ENCODE data around the gene SDHAF1.
"Not testable (repeated sequence)": the region's sequence is repeated elsewhere in the genome, so short reads cannot be mapped to it uniquely, and the experiment has no call there.

The SDHAF1 gene, protein sequence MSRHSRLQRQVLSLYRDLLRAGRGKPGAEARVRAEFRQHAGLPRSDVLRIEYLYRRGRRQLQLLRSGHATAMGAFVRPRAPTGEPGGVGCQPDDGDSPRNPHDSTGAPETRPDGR

DNA sequence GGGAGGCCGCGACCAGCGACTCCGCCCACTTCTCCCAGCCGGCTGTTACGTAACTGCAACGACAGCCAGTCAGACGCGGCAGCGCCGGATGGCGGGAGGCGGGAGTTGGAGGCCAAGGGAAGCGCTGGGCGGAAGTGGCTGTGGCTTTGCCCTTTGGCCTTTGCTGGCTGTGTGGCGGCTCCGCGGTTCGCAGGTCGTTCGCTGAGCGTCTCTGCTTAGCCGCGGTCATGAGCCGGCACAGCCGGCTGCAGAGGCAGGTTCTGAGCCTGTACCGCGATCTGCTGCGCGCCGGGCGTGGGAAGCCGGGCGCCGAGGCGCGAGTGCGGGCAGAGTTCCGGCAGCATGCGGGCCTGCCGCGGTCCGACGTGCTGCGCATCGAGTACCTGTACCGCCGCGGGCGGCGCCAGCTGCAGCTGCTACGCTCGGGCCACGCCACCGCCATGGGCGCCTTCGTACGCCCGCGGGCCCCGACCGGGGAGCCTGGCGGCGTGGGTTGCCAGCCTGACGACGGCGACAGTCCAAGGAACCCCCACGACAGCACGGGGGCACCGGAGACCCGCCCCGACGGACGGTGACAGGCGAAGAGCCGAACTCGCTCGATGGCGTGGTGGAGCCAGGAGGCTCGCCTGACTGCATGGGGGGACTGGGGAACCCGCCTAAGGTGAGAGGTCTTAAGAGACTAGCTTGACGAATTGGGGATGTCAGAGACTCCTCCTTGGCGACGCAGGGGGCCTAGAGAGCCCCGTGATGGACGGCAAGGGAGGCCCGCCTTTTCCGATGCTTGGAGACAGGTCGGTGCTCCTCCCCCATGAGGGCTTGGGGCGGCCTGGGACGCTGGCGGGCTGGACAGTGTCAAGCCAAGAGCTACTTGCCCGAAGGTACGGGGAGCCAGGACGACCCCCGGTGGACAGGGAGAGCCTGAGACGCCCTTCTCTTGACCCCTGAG is at the start of gene SDHAF1:
Gene SDHAF1, plus strand, starts transcription at position 141 of the 946 bp plus-strand sequence. Its CDS starts 87 bp downstream, at position 228.
- DNase-seq (ENCODE audit: low read depth in 2 of 2) = peak; percentile 70 to 86

DNA sequence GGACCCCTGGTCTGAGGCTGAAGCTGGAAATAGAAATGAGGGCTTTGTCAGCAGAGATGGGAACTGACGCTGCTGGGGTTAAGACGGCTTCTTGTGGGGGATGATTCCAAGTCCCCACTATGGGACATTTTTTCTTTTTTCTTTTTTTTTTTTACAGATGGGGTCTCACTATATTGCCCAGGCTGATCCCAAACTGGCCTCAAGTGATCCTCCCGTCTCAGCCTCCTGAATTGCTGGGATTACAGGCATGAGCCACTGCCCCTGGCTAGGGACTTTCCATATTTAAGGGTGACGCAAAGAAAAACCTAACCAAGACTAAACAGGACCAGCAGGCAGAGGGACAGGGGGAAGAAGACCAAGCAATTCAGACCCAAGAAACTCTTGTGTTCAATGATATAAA is 48.8 kb upstream of the SDHAF1 start:
- no peak for DNase-seq (ENCODE audit: low read depth in 2 of 2)

DNA sequence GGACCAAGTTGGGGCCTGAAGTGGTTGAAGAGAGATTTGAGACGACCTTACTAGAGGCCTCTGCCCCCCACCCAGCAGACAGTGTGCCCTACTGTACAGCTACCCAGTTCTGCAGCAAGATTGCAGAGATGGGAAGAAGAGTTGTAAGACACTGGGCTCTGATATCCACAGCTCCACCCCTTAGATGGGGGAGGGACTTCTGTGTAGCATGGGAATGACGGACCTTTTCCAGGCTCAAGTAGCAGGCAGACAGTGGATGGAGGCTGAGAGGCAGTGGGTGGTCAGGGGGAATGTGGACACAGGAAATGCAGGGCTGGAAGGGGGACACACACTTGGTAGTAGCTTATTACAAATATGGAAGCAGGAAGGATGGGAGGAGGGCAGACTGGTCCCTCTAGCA is 45.9 kb upstream of the SDHAF1 start:
- no peak for DNase-seq (ENCODE audit: low read depth in 2 of 2)

DNA sequence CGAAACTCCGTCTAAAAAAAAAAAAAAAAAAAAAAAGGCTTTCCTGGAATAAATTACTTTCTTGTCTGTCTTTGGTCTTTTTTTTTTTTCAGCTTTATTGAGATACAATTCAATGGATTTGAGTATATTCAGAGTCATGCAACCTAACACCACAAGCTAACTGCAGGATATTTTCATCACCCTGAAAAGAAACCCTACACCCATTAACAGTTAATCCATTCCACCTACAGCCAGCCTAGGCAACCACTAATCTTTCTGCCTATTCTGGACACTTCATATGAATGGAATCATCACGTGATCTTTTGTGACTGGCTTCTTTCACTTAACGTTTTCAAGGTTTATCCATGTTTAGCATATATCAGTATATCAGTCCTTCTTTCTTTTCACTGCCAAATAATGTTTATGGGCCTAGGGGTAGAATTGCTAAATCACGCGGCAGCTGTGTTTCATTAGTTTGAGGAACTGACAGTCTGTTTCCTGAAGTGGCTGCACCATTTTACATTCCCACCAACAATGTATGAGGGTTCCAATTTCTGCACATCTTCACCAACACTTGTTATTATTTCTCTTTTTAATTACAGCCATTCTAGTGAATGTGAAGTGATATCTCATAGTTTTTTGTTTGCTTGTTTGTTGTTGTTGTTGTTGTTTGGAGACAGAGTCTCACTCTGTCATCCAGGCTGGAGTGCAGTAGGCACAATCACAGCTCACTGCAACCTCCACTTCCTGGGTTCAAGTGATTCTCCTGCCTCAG is 38.9 kb upstream of the SDHAF1 start:
- no peak for DNase-seq (ENCODE audit: low read depth in 2 of 2)

DNA sequence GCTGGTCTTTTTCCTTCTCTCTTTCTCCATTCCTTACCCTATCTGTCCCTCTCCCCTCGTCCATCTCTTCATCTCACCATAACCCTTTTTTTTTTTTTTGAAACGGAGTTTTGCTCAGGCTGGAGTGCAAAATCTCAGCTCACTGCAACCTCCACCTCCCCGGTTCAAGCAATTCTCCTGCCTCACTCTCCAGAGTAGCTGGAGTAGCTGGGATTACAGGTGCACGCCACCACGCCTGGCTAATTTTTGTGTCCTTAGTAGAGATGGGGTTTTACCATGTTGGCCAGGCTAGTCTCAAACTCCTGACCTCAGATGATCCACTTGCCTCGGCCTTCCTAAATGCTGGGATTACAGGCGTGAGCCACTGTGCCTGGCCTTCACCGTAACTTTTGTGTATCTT is 37.6 kb upstream of the SDHAF1 start:
- not testable (repeated sequence) for DNase-seq (ENCODE audit: low read depth in 2 of 2)

DNA sequence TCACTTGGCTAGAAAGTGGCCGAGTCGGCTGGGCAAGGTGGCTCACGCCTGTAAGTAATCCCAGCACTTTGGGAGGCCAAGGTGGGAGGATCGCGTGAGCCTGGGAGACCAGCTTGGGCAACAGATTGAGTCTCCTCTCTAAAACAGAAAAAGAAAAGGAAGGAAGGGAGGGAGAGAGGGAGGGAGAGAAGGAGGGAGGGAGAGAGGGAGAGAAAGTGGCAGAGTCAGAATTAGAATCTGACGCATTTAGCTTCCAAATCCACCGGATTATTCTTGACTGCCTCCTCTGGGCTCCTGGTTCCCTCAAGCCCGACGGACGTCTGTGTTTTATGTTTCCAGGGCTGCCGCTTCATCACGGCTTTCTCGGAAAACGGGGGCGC is 36.3 kb upstream of the SDHAF1 start:
- DNase-seq (ENCODE audit: low read depth in 2 of 2) = no peak

DNA sequence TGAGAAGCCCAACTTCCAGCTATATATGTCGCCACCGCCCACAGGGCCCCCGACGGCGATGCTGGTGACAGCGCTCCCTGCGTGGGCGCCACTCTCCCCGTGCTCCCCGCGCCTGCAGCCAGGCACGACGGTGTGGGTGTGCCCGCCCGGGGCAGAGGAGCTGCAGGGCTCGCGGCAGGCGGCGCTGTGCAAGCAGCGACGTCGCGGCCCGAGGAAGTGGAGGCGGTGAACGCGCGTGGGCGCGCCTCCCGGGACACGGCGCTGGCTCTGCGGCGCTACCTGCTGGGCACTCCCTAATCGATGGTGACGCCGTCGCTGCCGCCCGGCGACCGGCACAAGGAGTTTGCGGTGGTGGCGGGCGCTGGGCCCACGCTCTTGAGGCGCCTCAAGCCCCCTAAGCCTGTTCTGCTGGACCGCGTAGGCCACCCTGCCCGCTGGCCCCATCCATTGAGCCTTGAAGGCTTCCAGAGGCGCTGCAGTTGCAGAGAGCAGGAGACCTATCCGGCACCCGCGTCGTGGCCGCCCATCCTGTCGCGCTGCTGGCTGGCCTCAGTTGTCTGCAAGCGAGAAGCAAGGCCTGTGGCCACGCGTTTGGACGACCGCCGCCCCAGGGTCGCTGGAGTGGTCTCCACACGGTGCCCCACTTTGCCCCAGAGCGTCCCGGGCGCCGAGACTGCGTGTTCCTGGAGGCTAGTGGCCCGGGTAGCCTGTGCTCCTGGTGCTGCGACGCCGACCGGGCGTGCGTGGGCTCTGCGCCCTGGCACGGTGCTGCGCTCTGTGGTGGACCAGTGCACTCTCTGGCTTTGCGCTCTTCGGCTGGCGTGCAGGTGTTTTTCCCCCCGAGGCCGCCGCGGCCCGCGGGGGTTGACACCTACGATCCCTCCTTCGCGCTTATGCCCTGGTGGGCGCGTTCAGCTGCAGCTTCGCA is 35.7 kb upstream of the SDHAF1 start:
- DNase-seq (ENCODE audit: low read depth in 2 of 2) = peak; percentile 54 to 69

DNA sequence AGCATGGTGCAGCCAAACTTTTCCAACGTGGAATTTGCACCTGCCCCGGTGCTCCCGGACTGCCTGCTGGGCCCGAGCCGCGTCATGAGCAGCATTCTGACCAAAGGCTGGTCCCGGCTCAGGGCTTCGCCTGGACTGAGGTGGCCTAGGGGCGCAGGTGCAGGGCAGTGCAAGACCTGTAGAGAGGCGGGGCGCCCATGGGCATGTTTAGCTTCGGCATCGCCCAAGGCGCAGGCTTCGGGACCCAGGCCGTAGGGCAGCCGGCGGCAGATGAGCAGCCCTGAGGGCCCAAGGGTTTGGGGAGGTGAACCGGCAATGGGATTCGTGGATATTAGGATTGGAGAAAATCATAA is 35.0 kb upstream of the SDHAF1 start:
- DNase-seq (ENCODE audit: low read depth in 2 of 2) = no peak

DNA sequence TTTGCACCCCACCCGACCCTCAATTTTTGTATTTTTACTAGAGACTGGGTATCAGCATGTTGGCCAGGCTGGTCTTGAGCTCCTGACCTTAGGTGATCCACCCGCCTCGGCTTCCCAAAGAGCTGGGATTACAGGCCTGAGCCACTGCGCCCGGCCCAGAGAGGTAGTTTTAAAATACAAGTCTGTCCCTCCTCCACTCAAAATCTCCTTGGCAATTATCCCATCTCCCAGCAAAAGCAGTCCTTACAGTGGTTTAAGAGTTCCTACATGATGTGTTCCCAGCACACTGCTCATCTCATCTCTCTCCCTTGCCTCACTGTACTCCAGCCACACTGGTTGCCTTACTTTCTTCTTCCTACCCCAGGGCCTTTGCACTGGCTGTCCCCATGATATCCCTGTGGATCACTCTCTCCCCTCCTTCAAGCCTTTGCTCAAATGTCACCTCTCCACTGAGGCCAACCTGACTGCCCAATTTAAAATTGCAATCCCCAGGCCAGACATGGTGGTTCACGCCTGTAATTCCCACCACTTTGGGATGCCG is 34.5 kb upstream of the SDHAF1 start:
- DNase-seq (ENCODE audit: low read depth in 2 of 2) = no peak

DNA sequence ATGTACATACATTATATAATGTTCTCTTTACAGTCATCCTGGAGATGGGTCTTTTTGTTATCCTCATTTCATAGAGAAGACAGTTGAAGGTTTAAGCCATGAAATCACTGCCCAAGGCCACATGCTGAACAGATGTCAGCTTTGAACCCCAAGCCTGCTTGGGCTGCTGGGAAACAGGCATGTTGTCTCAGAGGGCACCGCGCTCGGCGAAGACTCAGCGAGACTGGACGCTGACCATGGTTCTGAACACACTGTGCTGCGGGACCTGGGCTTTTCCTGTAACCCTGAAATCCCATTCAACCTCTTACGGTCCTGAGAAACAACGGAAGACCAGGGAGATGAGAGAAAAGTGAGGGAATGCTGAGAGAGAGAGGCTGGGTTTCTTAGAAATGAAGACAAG is 31.5 kb upstream of the SDHAF1 start:
- DNase-seq (ENCODE audit: low read depth in 2 of 2) = no peak

DNA sequence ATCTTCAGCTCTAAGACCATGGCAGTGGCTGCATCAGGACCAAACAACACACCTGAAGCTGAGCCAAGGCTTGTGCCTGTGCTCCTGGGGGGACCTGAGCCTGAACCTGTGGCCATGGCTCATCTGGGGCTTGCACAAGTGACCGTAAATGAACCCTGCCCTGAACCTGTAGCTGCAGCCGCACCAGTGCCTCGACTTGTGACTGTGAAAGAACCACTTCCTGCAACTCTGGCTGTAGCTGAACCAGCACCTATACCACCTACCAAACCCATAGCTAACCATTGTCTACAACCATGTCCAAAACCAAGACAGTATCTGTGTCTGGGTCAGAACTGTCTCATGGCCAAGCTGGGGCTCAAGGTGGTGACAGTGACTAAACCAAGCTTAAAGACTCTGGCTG is 28.2 kb upstream of the SDHAF1 start:
- DNase-seq (ENCODE audit: low read depth in 2 of 2) = no peak

DNA sequence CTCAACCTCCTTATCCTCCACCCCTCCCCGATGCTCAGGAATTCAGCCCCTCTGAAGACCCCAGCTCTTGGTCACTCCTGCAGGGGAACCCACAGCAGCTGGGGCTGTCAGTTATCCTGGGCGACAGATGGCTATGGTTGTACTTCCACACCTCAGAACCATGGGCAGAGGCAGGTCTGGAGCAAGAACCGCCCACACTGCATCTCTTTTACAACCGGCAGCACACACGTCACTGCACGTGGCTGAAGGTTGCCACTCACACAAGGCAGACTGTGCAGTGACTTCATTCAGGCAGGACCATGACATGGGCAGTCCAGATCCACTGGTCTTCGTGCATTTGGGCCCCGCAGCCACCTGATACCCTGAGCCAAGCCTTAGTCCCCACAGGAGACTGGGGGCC is 21.5 kb upstream of the SDHAF1 start:
- no peak for DNase-seq (ENCODE audit: low read depth in 2 of 2)

DNA sequence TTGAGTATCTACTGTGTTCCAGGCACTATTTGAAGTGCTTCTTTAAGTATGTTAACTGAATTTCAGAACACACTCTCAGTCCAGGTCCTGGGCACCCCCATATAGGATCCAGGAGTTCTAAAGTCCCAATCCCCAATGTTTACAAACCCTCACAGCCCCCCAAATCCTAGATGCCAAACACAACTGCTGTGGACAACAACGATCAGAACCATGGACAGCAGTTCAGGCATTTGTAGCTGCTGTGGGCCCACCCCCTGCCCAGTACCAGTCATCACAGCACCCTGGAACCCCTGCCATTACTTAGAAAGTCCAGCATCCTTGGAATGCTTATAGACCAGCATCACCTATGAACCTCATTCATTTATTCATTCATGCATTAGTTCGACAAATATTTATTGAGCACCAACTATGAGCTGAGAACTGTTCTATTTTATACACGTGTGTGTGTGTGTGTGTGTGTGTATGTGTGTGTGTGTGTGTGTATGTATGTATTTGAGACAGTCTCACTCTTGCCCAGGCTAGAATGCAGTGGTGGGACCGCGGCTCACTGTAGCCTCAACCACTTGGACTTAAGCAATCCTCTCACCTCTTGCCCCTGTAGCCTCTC is 19.3 kb upstream of the SDHAF1 start:
- no peak for DNase-seq (ENCODE audit: low read depth in 2 of 2)

DNA sequence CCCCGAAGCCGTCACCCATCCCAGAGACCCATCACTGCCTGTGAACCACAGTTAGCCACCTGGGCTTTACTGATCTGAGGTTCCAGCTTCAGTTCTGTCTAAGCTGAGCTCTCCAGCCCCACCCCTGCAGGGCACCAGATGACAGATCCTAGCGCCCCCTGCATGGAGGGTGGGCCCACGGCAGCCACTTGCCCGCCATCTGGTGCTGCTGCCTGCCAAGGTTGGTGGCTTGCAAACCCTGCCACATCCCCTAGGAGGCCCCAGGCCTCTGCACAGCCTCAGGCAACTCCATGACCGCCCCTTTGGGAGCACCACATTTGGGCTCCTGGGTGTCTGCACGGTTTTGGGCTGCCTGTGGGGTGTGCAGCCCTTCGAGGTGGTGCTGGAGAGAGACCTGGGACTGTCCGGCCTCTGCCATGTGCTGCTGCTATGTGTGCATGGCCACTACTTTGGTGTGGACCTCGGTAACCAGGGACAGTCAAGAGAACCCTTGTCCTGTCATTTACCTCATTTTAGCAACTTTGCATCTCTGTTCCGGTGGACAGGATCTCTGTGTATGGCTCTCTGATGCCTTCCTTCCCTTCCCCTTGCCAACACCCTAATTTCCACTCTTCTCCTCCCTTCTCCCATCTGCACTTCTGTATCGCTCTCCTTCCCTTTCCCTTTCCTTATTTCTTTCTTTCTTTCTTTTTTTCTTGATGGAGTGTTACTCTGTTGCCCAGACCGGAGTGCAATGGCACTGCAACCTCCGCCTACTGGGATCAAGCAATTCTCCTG is 17.4 kb upstream of the SDHAF1 start:
- no peak for DNase-seq (ENCODE audit: low read depth in 2 of 2)

DNA sequence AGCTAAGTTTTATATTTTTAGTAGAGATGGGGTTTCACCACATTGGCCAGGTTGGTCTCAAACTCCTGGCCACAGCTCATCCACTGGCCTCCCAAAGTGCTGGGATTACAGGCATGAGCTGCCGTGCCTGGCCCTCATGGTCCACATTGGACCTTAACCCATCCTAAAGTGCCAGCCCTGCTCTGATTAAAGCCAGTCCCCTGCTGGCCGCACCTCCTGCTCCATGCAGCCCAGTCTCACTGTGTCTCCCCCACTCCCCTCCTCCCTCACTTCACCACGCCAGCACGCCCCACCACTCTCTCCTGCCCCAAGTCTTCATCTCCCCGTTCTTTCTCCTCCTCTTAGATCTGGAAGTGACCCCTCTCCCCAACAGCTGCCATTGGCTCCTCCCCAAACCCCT is 16.7 kb upstream of the SDHAF1 start:
- DNase-seq (ENCODE audit: low read depth in 2 of 2) = no peak

DNA sequence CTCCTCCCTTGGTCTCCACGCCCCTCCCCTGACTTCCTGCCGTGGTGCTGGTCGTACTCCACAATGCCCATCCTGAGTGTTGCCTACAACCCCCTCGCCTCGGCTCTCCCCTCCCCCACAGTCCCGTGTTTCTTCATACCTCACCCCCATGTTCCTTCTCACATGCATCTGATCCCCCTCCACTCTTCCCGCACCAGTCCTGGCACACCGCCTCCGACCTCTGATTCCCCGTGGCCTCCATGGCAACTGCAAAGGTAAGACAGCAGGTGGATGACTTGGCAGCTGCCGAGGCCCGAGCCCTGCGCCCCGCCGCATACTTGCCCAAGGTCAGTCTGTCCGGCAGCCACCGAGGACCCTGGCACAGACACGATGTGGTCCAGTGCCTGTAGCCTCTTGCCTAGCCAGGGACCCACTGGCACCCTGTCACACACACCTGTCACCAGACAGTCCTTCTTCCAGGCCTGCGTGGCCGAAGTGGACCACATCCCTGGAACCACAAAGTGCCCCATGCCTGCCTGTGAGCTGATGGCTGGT is 16.1 kb upstream of the SDHAF1 start:
- DNase-seq (ENCODE audit: low read depth in 2 of 2) = no peak

DNA sequence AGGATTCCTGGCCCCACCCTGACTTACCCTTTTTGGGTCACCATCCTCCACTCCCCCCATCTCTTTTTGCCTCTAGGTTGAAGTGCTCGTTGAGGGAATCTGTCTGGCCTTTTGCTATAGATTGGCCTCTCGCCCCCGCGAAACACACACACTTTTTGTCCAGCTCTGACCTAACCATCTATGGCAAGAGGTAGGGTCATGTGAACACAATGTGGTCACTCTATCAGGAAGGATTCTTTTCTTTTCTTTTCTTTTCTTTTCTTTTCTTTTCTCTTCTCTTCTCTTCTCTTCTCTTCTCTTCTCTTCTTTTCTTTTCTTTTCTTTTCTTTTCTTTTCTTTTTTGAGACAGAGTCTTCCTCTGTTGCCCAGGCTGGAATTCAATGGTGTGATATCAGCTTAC is 14.0 kb upstream of the SDHAF1 start:
- not testable (repeated sequence) for DNase-seq (ENCODE audit: low read depth in 2 of 2)

DNA sequence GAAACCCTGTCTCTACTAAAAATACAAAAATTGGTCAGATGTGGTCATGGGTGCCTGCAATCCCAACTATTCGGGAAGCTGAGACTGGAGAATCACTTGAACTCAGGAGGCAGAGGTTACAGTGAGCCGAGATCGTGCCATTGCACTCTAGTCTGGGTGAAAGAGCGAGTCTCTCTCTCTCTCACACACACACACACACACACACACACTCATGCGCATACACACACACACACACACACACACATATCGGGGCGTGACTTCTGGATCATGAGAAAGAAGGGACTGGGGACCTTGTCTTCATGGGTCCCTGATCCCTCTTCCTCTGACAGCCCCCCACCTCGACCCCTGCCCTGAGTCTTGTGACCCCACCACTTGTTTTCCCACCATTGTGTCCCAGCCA is 11.8 kb upstream of the SDHAF1 start:
- no peak for DNase-seq (ENCODE audit: low read depth in 2 of 2)

DNA sequence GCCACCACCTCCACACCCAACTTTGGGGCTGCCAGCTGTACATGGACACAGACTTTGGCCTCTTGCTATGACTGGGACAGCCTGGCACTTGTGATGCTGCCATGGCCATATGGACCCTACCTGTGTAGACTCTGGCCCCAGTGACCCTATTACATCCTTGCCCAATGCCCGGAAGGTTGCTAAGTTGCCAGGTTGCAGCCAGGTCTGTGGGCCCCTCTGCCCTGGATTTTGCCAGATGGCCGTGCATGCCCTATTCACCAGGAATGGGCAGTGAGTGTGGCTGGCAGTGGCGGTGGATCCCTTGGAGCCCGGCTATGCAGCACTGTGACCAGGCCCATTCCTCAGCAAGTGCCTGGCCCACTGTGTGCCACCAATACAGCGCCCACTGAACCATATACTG is 8.9 kb upstream of the SDHAF1 start:
- DNase-seq (ENCODE audit: low read depth in 2 of 2) = no peak
